NCI-H1105 (cell line): ENCODE data around the gene STS.

Experiments
- DNase-seq: peaks from one replicate; lab custom pipeline; 2025; lab: John Stamatoyannopoulos, UW

Gene STS

DNA sequence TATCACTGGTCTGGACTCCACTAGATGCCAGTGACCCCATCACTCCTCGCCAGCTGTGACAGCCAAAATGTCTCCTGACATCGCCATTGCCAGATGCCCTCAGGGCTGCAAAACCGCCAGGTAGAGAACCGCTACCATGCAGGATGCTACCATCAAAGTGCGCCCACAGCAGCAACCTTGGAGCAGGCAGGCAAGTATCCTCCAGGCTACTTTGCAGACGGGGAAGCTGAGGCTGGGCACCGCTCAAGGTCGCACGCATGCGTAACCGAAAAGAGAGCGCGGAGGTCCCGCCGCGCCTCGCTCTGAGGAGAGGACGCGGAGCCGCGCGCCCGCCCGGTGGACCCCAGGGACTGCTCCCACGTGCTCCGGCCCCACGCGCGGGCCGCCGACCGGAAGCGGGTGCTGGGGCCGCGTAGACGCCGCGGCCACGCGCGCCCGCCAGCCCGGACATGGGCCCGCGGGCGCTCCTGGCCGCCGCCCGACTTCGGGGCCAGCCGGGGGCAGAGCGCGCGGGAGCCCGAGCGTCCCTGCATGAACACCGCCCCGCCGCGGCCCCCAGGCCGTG is at the start of gene STS:
Gene STS, plus strand, starts transcription at position 300 of the 565 bp plus-strand sequence. CDS start 105,488 bp downstream, outside the sequence.
- DNase-seq: no peak

GRCh38 chrX:7100022-7100421 is 47.5 kb upstream of the STS start:
- no peak for DNase-seq

DNA sequence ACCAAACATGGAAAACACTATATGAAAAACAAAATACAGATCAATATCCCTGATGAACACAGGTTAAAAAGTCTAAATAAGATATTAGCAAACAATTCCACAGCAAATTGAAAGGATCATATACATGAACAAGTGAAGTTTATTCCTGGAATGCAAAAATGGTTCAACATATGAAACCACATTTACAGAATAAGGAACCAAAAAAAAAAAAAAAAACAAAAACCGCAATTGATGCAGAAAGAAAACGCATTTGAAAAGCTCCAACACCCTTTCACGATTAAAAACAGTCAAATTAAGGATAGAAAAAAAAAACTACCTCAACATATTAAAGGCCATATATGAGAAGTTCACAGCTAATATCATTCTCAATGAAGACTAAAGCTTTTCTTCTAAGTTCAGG is 45.4 kb upstream of the STS start:
- no peak for DNase-seq

GRCh38 chrX:7106649-7107048 is 40.9 kb upstream of the STS start:
- no peak for DNase-seq

- DNase-seq: no peak
Observed at GRCh38 chrX:7108030-7108429, 39.5 kb upstream of the STS start.

GRCh38 chrX:7109049-7109531 is 38.4 kb upstream of the STS start:
- DNase-seq: no peak

DNA sequence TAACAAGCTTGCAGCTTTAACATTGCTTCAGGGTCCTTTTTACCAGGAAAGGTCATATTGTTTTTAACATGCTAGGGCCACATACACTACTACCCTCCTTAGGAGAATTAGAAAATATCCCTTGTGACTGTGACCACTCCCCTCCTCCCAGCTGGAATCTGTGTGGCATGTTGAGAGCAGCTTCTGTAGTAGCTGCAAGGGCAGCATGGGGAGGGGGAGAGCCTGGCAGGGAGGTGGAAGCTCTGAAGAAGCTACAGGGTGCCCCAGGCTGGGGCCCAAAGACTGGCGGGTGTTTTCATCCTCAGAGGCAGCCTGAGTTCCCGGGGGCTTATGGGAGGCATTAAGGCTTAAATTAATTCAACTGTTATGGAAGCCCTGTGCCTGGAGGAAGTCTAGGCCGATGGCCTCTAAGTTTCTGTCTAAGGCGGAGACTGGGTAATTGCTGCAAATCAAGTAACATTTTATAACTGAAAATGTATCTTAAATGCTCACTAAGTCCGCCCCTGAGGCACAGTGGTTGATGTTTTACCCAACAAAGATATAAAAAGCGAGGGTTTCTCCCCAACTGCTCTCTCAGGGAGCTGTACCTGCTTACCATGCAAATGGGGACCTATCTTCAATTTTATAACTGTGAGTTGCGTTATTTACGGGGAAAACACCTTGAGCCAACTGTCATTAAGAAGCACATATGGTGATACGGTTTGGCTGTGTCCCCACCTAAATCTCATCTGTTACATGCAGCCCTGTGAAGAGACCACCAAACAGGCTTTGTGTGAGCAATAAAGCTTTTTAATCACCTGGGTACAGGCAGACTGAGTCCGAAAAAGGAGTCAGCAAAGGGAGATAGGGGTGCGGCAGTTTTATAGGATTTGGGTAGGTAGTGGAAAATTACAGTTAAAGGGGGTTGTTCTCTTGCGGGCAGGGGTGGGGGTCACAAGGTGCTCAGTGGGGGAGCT is 37.4 kb upstream of the STS start:
- no peak for DNase-seq

- DNase-seq: no peak
Observed at GRCh38 chrX:7110821-7111276, 36.7 kb upstream of the STS start.

DNA sequence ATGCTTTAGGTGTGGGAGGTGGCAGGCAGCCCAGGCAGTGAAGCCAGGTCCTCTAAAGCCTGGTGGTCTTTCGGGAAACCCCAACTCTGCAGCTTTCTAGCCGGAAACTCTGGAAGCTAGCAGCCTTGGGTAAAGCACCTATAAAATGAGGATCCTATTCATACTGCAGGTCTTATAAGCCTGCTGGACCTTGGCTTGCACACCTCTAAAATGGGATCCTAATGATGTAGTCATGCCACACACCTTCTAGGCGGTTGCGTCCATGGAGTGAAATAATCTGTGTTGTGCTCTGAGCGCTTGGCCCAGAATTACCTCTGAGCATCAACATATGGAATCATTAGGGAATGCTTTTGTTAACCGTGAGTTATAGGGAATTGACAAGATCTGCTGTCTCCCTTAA is 36.0 kb upstream of the STS start:
- no peak for DNase-seq

DNA sequence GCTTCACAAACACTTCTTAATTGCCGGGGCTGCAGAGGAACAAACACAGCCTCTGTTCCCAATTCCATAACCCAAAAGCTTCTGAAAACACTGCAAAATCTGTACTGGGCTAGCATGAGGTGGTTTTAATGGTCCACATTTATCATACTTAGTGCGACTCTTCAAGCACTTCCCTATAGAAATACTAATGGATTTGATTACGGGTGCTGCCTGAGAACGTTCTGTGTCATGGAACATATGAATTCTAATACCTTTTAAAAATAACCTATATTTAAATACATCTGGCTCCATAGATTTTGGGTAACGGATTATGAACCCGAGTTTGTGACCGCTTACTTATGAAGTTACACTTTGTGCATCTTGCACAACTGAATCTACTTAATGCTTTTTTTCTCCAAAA is 35.4 kb upstream of the STS start:
- no peak for DNase-seq

- DNase-seq: no peak
Observed at GRCh38 chrX:7115557-7115956, 32.0 kb upstream of the STS start.

GRCh38 chrX:7116081-7116480 is 31.4 kb upstream of the STS start:
- DNase-seq: no peak

DNA sequence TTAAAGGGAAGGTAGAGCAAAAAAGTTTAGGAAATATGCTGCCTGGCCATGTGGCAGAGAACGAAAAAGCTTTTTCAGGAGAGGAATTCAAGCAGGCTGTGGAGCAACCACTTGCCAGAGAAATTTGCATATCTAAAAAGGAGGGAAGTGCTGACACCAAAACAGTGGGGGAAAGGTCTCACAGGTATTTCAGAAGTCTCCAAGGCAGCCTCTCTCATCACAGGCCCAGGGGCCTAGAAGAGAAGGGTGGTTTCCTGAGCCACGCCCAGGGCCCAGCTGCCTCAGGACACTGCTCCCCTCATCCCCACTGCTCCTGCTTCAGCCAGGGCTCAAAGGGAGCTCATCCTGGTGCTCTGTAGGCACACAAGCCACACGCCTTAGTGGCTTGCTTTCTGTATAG is 29.9 kb upstream of the STS start:
- no peak for DNase-seq

- DNase-seq: peak; percentile 62
Observed at GRCh38 chrX:7119950-7120877, 27.3 kb upstream of the STS start.

GRCh38 chrX:7120878-7121219 is 26.7 kb upstream of the STS start:
- no peak for DNase-seq

DNA sequence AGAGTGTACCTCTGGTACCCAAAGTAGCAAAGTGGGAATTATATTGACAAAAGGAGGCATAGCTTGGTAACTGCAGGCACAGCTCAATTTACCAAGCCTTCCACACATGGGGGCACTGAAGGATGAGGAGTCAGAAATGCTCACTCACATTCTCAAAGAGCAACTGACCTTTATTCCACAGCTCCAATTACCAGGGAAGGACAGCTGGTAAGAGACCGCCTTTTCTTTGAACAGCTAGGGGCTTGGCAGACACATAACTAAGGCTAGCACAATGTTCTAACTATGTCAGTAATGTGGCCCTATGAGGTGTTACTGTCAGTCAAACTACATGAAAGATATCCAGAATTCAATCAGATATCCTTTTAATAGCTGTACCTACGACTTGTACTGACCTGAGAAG is 20.5 kb upstream of the STS start:
- no peak for DNase-seq

DNA sequence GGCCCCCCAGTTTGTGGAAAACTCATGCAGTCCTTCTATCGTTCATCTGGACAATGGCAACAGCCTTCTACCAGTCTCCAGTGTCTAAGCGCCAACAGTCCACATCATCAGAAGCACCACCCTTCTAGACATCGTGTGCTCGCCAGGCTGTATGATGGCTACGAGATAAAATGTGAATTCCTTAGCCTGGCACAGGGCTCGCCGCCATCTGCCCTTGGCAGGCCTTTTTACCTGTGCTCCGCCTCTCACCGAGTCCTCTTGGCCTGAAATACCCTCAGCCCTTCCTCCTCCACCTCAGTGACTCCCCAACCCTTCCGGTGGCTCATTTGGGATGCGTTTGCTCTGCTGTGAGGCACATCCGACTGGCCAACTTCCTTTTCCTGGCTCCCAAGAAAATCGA is 15.9 kb upstream of the STS start:
- no peak for DNase-seq

GRCh38 chrX:7132335-7133049 is 15.0 kb upstream of the STS start:
- no peak for DNase-seq

- DNase-seq: no peak
Observed at GRCh38 chrX:7133050-7133440, 14.5 kb upstream of the STS start.

DNA sequence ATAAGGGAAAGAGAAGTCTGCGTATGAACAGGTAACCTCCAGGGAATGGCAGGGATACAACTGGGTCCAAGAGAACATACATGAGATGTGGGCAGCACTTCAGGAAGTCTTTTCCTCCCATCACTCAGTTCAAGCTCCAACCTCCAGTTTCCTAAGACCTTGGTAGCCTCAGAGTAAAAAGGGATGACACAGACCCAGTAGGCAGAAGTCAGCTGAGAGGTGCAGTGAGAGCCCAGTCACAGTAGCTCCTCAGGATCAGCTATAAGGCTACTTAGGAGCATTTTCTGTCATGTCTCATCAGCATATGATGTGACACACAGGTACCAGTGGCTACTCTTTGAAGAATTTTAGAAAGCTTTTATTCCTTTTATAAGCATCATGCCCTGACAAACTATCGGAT is 12.5 kb upstream of the STS start:
- DNase-seq: no peak

GRCh38 chrX:7139202-7140081 is 8.1 kb upstream of the STS start:
- DNase-seq: no peak
